Pancreas (tissue), 10 donors: Measurements from ENCODE around the gene ACTR10. TPM values are rescaled to one million over a fixed set of nuclear protein-coding genes. Genes with fewer than 3 reads are reported as not detected.

Source experiments
- ATAC-seq, 4 donors: fragments of 200-7000 bp; cut with Tn5 transposase; one replicate each; pipeline versions ENCODE4 v1.8.0 to v1.9.1; 2020; ENCODE audit warnings: mild to moderate bottlenecking in 4 of 4, moderate library complexity in 4 of 4
- DNase-seq, 6 donors: peaks; one replicate each; pipeline ENCODE4 v3.0.0-alpha.2; 2020
- FAIRE-seq: peaks from 2 replicates; lab custom pipeline; 2012; peaks lifted over from hg19 to GRCh38; lab: Jason Lieb, UNC
- H3K27ac ChIP-seq, 4 donors: fragments of 200-600 bp; sonication (generic); 1 replicate in 3 of 4; 2 replicates in 1 of 4; pipeline versions ENCODE4 v1.5.0 to v1.8.0; 2020
- H3K27me3 ChIP-seq, 4 donors: fragments of 200-600 bp; one replicate each; pipeline ENCODE4 v1.8.0; 2021
- H3K36me3 ChIP-seq, 3 donors: fragments of 200-600 bp; sonication (generic) in 1 of 3; one replicate each; pipeline versions ENCODE4 v1.5.0 to v1.8.0; 2020 to 2021
- H3K4me1 ChIP-seq, 3 donors: fragments of 200-600 bp; one replicate each; pipeline ENCODE4 v1.8.0; 2021
- H3K4me3 ChIP-seq, 4 donors: fragments of 200-600 bp; sonication (generic) in 2 of 4; one replicate each; pipeline versions ENCODE4 v1.5.0 to v1.8.0; 2020 to 2021
- H3K9me3 ChIP-seq, 4 donors: fragments of 200-600 bp; one replicate each; pipeline ENCODE4 v1.8.0; 2021
- WGBS, 2 donors: extraction: QIAGEN DNeasy Blood & Tissue Kit; methylation state at CpG; one replicate each; pipeline ENCODE4 v1.1.7; 2013; 5-methylcytosine and 5-hydroxymethylcytosine counted together
- intact Hi-C, 3 donors: fragments of 100-400 bp; cut with DNase I; formaldehyde crosslinking; loops; one replicate each; pipeline versions ENCODE4 v1.11.1 to v1.14.2; 2022
- polyA plus RNA-seq, 2 donors: library from polyadenylated mRNA; stranded (reverse); fragments of 200-250 nt; gene quantifications; one replicate each; pipeline ENCODE4 v1.2.3, GENCODE V29; 2013
- total RNA-seq, 6 donors: library from RNA; stranded (reverse); fragmentation: NEBNext Ultra II Directional in 4 of 6; extraction: Animal tissue kit (Norgen Biotek cat#: 25700) in 4 of 6; gene quantifications; one replicate each; pipeline versions ENCODE4 v1.2.1 to v1.2.4, GENCODE V29; 2021 to 2023
- TF ChIP-seq, protein P1 (sequence below), 4 donors: fragments of 200-600 bp; sonication (generic) in 3 of 4; IDR thresholded peaks; one replicate each; pipeline versions ENCODE4 v1.5.0 to v1.8.0; 2021; ENCODE audit warnings: antibody characterized with exemption in 4 of 4
- donor health status: healthy with polysubstance abuse.
- donor health status: DM: no; HTN: no; CAD: no; lungs with moderate emphysema.
- donor health status: DM: no; HTN: no; CAD: no.
- donor health status: control.
- donor health status: control.
- donor health status: Bipolar disorder and iron deficiency.
- donor health status: DM: yes; HTN: yes; CAD: no.
- donor health status: DM: no; HTN: no; CAD: no.
- donor health status: DM: no; HTN: no; CAD: no.
- donor health status: DM: yes; HTN: yes; CAD: no.

ACTR10 gene
- total and polyA plus RNA-seq, 8 donors: 19.7 to 58.9 (median 23.2) TPM

- H3K9me3 ChIP-seq: no peaks in the 10 kb centered on the region
- intact Hi-C loops: no loop called here
- no peak for ATAC-seq
- H3K27me3 ChIP-seq: no peaks in the 10 kb centered on the region
- no peak for FAIRE-seq
- H3K4me1 ChIP-seq: no peaks in the 10 kb centered on the region
- H3K27ac ChIP-seq: no peak overlapping the region
- WGBS, 2 donors: 43 to 49% methylated on average over 5 of the region's 5 CpGs
- no peaks in the 10 kb centered on the region for H3K36me3 ChIP-seq
- TF ChIP-seq, protein P1, sequence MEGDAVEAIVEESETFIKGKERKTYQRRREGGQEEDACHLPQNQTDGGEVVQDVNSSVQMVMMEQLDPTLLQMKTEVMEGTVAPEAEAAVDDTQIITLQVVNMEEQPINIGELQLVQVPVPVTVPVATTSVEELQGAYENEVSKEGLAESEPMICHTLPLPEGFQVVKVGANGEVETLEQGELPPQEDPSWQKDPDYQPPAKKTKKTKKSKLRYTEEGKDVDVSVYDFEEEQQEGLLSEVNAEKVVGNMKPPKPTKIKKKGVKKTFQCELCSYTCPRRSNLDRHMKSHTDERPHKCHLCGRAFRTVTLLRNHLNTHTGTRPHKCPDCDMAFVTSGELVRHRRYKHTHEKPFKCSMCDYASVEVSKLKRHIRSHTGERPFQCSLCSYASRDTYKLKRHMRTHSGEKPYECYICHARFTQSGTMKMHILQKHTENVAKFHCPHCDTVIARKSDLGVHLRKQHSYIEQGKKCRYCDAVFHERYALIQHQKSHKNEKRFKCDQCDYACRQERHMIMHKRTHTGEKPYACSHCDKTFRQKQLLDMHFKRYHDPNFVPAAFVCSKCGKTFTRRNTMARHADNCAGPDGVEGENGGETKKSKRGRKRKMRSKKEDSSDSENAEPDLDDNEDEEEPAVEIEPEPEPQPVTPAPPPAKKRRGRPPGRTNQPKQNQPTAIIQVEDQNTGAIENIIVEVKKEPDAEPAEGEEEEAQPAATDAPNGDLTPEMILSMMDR (IDR thresholded peaks at IDR 0.05): no peak
- H3K4me3 ChIP-seq: no peak overlapping the region
- no peak for DNase-seq
These were observed 22.8 kb upstream of the ACTR10 start for GRCh38 chr14:58177125-58177524.

DNA sequence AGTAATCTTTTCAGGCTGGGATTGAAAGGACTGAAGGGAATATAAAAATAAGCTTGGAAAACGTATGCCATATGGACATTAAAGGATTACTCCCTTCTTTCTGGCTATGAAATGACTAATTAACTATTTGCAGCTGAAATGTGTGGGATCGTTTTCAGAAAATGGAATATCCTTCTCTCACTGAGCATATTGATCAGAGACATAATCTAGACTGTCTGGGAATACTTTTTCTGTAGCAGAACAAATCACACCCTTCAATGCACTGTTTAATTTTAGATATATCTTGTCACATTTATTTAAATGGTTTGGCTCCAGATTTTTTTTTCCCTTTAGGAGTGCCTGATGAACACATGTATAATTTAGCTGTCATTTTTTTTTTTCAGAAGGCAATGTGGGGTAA lies 10.8 kb upstream of the ACTR10 start:
- H3K4me1 ChIP-seq: no peaks in the 10 kb centered on the region
- intact Hi-C loops: no loop called here
- no peak overlapping the region for H3K4me3 ChIP-seq
- no peaks in the 10 kb centered on the region for H3K36me3 ChIP-seq
- no peak for FAIRE-seq
- no peak overlapping the region for H3K27ac ChIP-seq
- WGBS, 2 donors: 49 to 64% methylated on average over 2 of the region's 2 CpGs
- no peaks in the 10 kb centered on the region for H3K9me3 ChIP-seq
- TF ChIP-seq, protein P1 (IDR thresholded peaks at IDR 0.05): no peak
- DNase-seq: no peak
- H3K27me3 ChIP-seq: no peaks in the 10 kb centered on the region
- no peak for ATAC-seq

DNA sequence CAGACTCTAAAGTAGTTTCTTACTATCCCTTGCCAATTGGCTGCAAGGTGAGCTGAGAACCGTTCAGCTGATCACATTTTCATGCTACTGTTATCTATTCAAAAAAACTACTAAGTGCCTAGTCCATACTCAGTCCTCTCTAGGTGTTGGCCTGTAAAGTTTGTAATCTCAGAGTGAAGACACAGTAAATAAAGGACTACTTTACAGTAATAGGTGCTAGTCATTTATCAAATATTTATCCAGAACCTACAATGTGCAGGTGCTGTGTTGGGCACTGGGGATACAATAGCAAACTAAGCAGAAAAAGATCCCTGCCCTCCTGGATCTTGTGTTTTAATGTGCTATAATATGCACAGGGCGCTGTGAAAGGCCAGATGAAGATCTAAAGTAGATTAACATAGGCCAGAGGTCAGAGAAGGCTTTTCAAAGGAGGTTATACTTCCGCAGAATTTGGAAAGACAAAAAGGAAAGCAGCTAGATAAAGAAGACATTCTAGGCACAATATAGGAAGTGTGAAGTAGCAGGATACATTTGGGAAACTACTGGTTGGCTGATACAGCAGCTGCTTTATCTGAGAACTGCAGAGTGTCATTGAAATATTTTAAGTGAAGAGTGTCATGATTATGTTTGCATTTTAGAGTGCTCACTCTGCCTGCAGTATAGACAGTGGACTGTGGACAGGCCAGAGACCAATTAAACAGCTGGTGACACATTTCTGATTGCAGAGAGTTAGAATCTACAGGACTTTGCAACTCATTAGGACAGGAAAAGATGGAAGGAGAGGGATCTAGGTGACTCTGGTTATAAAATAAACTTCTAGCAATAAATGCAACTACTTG lies 8.0 kb upstream of the ACTR10 start:
- DNase-seq (no peak), FAIRE-seq (no peak), ATAC-seq (peak in 2 of 4 donors; percentile 60 to 75)
- Histone ChIP-seq H3K27me3 (no peaks in the 10 kb centered on the region), H3K9me3 (no peaks in the 10 kb centered on the region), H3K27ac (no peak overlapping the region), H3K4me1 (no peaks in the 10 kb centered on the region), H3K36me3 (no peaks in the 10 kb centered on the region), H3K4me3 (no peak overlapping the region)
- TF ChIP-seq, protein P1 (IDR thresholded peaks at IDR 0.05): no peak
- intact Hi-C loops: no loop called here
- WGBS, 2 donors: 56 to 57% methylated on average over 3 of the region's 3 CpGs

DNA sequence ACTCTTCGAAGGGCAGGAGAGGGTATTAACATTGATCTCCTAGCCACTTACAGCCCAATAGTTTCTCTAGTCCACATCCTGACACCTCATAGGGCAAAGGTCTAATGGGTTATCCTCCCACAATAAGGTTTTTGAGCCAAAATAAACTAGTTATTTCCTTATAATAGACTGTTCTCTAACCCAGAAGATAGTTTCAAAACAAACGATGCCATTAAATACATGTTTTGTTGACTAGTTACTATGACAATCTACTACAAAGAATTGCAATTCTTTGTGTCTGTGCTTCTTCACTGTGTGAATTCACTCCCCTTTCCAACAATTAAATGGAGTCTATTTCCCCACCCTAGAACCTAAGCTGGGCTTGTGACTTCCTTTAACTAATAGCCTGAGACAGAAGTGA lies 6.4 kb upstream of the ACTR10 start:
- 67 to 80% methylated on average over 2 of the region's 2 CpGs for WGBS, 2 donors
- FAIRE-seq (no peak), ATAC-seq (no peak)

More for the DNA sequence above, 6.4 kb upstream of the ACTR10 start:
- intact Hi-C loops: no loop called here
- TF ChIP-seq, protein P1 (IDR thresholded peaks at IDR 0.05): no peak
- Histone ChIP-seq H3K9me3 (no peaks in the 10 kb centered on the region), H3K4me3 (no peak overlapping the region), H3K4me1 (no peaks in the 10 kb centered on the region), H3K27ac (no peak overlapping the region), H3K27me3 (no peaks in the 10 kb centered on the region), H3K36me3 (no peaks in the 10 kb centered on the region)
- DNase-seq: no peak
